Activated naive CD8-positive, alpha-beta T cell treated with anti-CD3 and anti-CD28 coated beads, Interleukin-2, amount 10 ng/mL, durations not matched to agents 7 days and 5 days (primary cell): ENCODE results near the gene IDH1. TPM values are rescaled to one million over a fixed set of nuclear protein-coding genes. Genes with fewer than 3 reads are reported as not detected.

Source experiments
- ATAC-seq: fragments of 150-1000 bp; cut with Tn5 transposase; one replicate; pipeline ENCODE4 v1.10.0; 2021; ENCODE audit warnings: low read depth, moderate library complexity
- POLR2A ChIA-PET: fragments of 350-600 bp; sonication (Branson Sonifier 250); formaldehyde crosslinking; loops from one replicate; lab custom pipeline; 2021; ENCODE audit warnings: antibody characterized with exemption; lab: Charles Lee
- DNase-seq: peaks from one replicate; pipeline ENCODE4 v3.0.0; 2021
- H3K27ac Mint-ChIP-seq: one replicate; pipeline ENCODE4 v1.8.0; 2022; ENCODE audit warnings: mild to moderate bottlenecking, mixed read lengths
- H3K27me3 Mint-ChIP-seq: one replicate; pipeline ENCODE4 v1.8.0; 2022; ENCODE audit warnings: mild to moderate bottlenecking, moderate library complexity, mixed read lengths
- H3K36me3 Mint-ChIP-seq: one replicate; pipeline ENCODE4 v1.8.0; 2021; ENCODE audit warnings: mild to moderate bottlenecking, mixed read lengths
- H3K4me1 Mint-ChIP-seq: one replicate; pipeline ENCODE4 v1.8.0; 2021; ENCODE audit warnings: mixed read lengths
- H3K4me3 Mint-ChIP-seq: one replicate; pipeline ENCODE4 v1.8.0; 2022; ENCODE audit warnings: mild to moderate bottlenecking, moderate library complexity, mixed read lengths
- H3K9me3 Mint-ChIP-seq: one replicate; pipeline ENCODE4 v1.8.0; 2021; ENCODE audit warnings: mixed read lengths
- total RNA-seq, 2 experiments: library from RNA; stranded (reverse); gene quantifications; one replicate each; pipeline ENCODE4 v1.2.3, GENCODE V29; 2021

Gene IDH1
- total RNA-seq, 2 experiments from 2014 or later = 29.5 to 30.0 TPM

DNA sequence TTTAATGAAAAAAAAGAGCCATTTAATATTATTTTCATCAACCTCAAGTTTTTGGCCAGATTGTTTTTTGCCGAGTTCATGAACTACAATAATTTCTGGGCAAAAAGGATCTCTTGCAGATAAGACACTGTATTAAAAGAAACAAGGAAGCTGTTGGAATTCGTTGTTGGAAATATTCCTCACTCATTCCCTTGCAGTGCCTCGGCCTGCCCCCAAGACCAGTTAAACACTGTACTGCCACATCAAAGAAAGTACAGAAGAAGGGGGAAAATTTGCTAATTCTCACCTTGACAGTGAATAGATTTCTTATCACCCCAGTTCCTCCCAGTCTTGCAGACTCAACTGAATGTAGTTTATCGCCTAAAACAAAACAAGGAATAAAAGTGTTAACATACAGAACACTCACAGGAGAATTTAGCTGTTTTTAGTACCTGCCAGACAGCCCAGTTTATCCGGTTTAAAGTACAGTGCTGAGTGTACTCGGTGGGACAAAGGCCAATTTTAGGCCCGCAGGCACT, 1.2 kb downstream of the IDH1 start:
- H3K36me3 Mint-ChIP-seq = peaks cover 21% of the 10 kb centered on the region
- DNase-seq (no peak), ATAC-seq (no peak)
- POLR2A ChIA-PET = interaction anchor here (0.6 to 2.9 kb wide), 4 partner anchors 12 to 723 kb away, joined by 3 to 32 read pairs (median 4); partner anchors contain the start of genes CREB1 and PIKFYVE
- peak overlapping the region; percentile 32 for H3K27ac Mint-ChIP-seq
- H3K4me3 Mint-ChIP-seq = peak overlapping the region; percentile 97
- H3K27me3 Mint-ChIP-seq = no peaks in the 10 kb centered on the region
- H3K9me3 Mint-ChIP-seq = no peaks in the 10 kb centered on the region
- H3K4me1 Mint-ChIP-seq = peaks cover 30% of the 10 kb centered on the region

- DNase-seq = no peak
- POLR2A ChIA-PET = no interaction called here
- H3K4me1 Mint-ChIP-seq = peaks cover 30% of the 10 kb centered on the region
- peaks cover 25% of the 10 kb centered on the region for H3K36me3 Mint-ChIP-seq
- ATAC-seq = no peak
- H3K9me3 Mint-ChIP-seq = no peaks in the 10 kb centered on the region
- H3K27ac Mint-ChIP-seq = no peak overlapping the region
- H3K27me3 Mint-ChIP-seq = no peaks in the 10 kb centered on the region
- peak overlapping the region; percentile 97 for H3K4me3 Mint-ChIP-seq
Observed at GRCh38 chr2:208252716-208253492, 2.0 kb downstream of the IDH1 start.

DNA sequence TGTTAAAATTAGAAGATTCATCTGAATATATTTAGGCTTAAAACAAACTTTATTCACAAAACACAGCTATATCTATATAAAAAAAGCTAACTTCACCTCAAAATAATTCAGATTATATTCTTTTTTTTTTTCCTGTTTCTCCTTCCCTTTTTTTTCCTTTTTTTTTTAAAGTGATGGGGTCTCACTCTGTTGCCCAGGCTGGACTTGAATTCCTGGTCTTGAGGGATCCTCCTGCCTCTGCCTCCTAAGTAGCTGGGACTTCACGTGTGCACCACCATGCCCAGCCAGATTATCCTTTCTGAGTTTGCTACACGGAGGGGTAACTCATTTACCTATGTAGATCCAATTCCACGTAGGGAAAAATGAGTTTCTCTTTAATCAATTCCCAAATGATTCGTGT, 3.8 kb downstream of the IDH1 start:
- no peak for ATAC-seq
- Mint-ChIP-seq H3K4me1 (peaks cover 25% of the 10 kb centered on the region), H3K9me3 (no peaks in the 10 kb centered on the region), H3K27ac (no peak overlapping the region), H3K4me3 (no peak overlapping the region), H3K36me3 (peaks cover 30% of the 10 kb centered on the region), H3K27me3 (no peaks in the 10 kb centered on the region)
- no peak for DNase-seq
- POLR2A ChIA-PET = no interaction called here

DNA sequence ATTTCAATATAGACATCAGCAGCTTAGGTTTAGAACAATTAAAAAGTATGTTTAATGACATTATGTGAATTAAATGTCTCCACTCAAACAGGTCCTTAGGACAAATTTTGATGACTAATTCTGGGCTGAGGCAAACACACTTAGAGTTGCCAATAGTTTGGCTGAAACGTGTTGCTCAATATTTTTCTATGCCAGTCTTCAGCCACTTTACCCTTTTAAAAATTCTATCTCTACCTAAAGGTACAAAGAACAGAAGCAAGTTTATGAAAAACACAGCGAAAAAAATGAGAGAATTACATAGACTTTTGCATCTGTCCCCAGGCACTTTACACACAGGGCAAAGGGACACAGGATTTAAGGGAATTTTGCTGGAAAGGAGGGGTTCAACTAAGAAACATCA, 4.5 kb downstream of the IDH1 start:
- POLR2A ChIA-PET = no interaction called here
- peaks cover 22% of the 10 kb centered on the region for H3K4me1 Mint-ChIP-seq

DNA sequence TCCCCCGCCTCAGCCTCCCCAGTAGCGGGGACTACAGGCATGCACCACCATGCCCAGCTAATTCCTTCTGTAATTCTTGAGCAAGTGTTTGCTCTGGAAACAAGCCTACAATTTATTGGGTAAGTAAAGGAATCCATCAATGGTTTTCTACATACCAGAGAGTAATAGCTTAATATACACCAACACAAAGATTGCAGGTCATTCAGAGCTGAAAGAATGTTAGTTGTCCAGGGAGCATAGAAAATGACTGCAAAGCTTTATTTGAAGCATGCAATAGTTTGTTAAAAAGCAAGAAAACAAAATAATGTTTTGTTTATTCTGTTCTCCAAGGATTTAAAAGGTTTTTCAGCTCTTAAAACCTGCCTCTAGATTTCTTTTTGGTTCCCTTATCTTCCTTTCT, 5.6 kb downstream of the IDH1 start:
- ATAC-seq = no peak
- H3K27ac Mint-ChIP-seq = no peak overlapping the region
- H3K4me3 Mint-ChIP-seq = no peak overlapping the region
- H3K27me3 Mint-ChIP-seq = no peaks in the 10 kb centered on the region
- H3K36me3 Mint-ChIP-seq = peaks cover 37% of the 10 kb centered on the region
- no peaks in the 10 kb centered on the region for H3K9me3 Mint-ChIP-seq
- DNase-seq = no peak
- H3K4me1 Mint-ChIP-seq = peaks cover 22% of the 10 kb centered on the region
- POLR2A ChIA-PET = no interaction called here

More for the DNA sequence above, 4.5 kb downstream of the IDH1 start:
- Mint-ChIP-seq H3K9me3 (no peaks in the 10 kb centered on the region), H3K27ac (no peak overlapping the region), H3K27me3 (no peaks in the 10 kb centered on the region), H3K4me3 (no peak overlapping the region), H3K36me3 (peaks cover 32% of the 10 kb centered on the region)
- DNase-seq (no peak), ATAC-seq (no peak)

GRCh38 chr2:208248601-208249000, 6.3 kb downstream of the IDH1 start:
- peaks cover 35% of the 10 kb centered on the region for H3K36me3 Mint-ChIP-seq
- no peak overlapping the region for H3K27ac Mint-ChIP-seq
- no peaks in the 10 kb centered on the region for H3K9me3 Mint-ChIP-seq
- no peak for ATAC-seq
- H3K4me3 Mint-ChIP-seq = no peak overlapping the region
- H3K4me1 Mint-ChIP-seq = peaks cover 18% of the 10 kb centered on the region
- no peak for DNase-seq
- H3K27me3 Mint-ChIP-seq = no peaks in the 10 kb centered on the region
- POLR2A ChIA-PET = interaction anchor here (0.6 kb wide), 1 partner anchor 10 kb away, joined by 3 read pairs; no protein-coding TSS in a partner anchor

DNA sequence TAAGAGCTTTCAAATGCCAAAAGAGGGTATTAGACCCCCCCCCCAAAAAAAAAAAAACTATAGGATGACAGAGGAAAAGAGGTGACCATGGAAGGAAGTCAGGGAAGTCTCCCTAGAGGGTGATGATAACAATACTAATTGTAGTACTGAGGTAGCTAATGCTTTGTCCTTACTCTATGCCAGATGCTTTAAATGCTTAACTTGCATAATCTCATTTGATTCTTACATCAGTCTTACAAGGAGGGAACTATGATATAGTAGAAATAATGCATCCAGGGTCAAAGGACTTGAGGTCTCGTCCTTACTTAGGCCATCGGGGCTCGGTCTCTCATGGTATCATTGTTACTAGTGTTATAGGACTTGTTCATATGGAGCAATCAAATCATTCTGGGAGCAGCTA, 9.1 kb downstream of the IDH1 start:
- DNase-seq (no peak), ATAC-seq (no peak)
- H3K4me1 Mint-ChIP-seq = peaks cover 6% of the 10 kb centered on the region
- no peak overlapping the region for H3K4me3 Mint-ChIP-seq
- H3K27me3 Mint-ChIP-seq = no peaks in the 10 kb centered on the region
- POLR2A ChIA-PET = no interaction called here
- no peak overlapping the region for H3K27ac Mint-ChIP-seq
- H3K9me3 Mint-ChIP-seq = no peaks in the 10 kb centered on the region
- H3K36me3 Mint-ChIP-seq = peaks cover 27% of the 10 kb centered on the region

DNA sequence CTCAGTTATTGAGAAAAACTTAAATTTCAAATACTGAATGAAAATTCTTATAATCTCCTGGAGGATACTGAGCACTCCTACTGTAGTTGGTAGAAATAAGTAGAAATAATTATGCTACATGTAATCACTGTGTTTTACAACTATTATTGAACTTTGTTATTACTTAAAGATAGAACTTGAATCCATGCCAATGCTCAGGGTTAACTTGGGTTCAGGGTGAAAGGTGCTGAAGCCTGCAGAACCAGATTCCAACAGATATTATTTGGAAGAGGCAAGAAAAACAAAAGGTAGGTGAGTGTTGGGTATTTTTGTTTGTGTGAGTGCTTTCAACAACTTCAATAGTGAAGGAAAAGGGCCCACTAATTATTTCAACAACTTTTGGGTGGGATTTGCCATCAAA, 10.4 kb downstream of the IDH1 start:
- Mint-ChIP-seq H3K36me3 (peaks cover 23% of the 10 kb centered on the region), H3K27me3 (no peaks in the 10 kb centered on the region), H3K4me1 (no peaks in the 10 kb centered on the region), H3K4me3 (no peak overlapping the region), H3K27ac (no peak overlapping the region), H3K9me3 (no peaks in the 10 kb centered on the region)
- POLR2A ChIA-PET = no interaction called here
- no peak for DNase-seq
- ATAC-seq = no peak

DNA sequence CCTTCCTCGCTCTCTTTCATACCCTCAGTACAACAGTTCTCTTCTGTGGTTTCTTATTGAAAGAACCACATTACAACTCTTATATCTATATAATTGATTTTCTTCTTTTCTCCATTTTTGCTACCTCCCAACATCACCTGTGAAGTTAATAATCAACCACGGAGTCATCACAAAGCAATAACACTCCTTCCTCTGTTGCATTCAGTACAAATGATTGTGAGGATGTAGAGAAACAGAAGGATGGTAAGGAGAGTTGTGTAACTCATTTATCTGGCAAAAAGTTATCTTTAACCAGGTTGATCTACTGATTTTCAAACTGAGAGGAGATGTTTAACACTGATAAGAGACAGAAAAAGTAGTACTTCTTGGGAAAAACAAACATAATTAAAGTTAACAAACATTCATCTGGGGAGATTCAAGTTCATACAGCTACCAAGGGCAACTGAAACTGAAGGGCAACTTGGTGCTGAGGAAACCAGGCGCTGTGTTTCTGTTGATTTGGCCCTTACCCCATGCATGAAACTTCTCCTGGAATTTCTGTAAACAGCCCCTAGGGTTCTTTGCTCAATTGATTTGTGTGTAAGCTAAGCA, 14.2 kb downstream of the IDH1 start:
- H3K4me1 Mint-ChIP-seq = no peaks in the 10 kb centered on the region
- POLR2A ChIA-PET = interaction anchor here (0.7 kb wide), 1 partner anchor 105 kb away, joined by 3 read pairs; no protein-coding TSS in a partner anchor
- no peak overlapping the region for H3K27ac Mint-ChIP-seq
- no peaks in the 10 kb centered on the region for H3K27me3 Mint-ChIP-seq
- H3K9me3 Mint-ChIP-seq = no peaks in the 10 kb centered on the region
- no peak overlapping the region for H3K4me3 Mint-ChIP-seq
- ATAC-seq (no peak), DNase-seq (no peak)
- peaks cover 31% of the 10 kb centered on the region for H3K36me3 Mint-ChIP-seq

DNA sequence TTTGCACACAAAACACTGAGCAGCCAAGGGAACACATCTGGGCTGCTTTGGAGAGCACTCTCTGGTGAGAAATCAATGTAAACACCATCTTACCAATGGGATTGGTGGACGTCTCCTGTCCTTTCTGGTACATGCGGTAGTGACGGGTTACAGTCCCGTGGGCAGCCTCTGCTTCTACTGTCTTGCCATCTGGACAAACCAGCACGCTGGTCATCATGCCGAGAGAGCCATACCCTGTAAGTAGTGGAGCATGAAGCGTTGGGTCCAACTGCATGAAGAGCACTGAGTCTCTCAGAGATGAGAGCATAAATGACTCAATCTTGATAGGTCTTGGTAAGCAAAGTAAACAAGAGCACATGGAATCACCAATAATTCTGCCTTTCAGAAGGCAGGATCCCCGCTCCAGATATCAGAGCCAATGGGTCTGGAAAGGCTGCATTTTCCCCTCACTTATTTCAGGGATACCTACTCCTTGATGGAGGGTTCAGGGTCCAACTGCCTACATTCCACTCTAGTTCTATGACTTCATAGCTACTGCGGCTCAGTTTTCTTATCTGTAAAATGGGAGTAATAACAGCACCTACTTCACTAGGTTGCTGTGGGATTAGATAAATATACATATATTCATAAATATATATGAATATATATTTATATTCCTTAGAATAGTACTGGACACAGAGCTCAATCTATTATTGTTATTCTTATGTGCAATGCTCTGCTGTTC, 14.9 kb downstream of the IDH1 start:
- H3K27me3 Mint-ChIP-seq = no peaks in the 10 kb centered on the region
- H3K27ac Mint-ChIP-seq = no peak overlapping the region
- no peaks in the 10 kb centered on the region for H3K9me3 Mint-ChIP-seq
- DNase-seq = no peak
- no peak for ATAC-seq
- H3K4me1 Mint-ChIP-seq = no peaks in the 10 kb centered on the region
- no peak overlapping the region for H3K4me3 Mint-ChIP-seq
- POLR2A ChIA-PET = no interaction called here
- H3K36me3 Mint-ChIP-seq = peaks cover 38% of the 10 kb centered on the region

DNA sequence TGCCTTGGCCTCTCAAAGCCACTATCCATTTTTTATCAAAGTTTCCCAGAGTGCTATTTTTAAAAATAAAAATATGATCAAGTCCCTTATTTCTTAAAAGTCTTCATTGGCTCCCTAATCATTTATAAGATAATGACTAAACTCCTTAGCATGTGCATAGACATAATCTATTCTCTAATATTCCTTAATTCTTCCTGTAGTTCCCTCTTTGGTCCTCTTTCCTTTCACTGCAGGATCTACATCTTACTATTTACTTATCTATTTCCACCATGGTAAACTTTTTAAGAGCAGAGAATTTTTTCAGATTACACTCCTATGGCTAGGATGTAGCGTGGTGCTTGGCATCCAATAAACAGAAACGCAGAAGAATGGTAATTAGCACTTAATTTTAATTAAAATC, 19.0 kb downstream of the IDH1 start:
- no peak for ATAC-seq
- H3K4me3 Mint-ChIP-seq = no peak overlapping the region
- POLR2A ChIA-PET = no interaction called here
- no peaks in the 10 kb centered on the region for H3K27me3 Mint-ChIP-seq
- H3K36me3 Mint-ChIP-seq = peaks cover 40% of the 10 kb centered on the region
- peaks cover 6% of the 10 kb centered on the region for H3K9me3 Mint-ChIP-seq
- no peak for DNase-seq
- no peaks in the 10 kb centered on the region for H3K4me1 Mint-ChIP-seq
- no peak overlapping the region for H3K27ac Mint-ChIP-seq

DNA sequence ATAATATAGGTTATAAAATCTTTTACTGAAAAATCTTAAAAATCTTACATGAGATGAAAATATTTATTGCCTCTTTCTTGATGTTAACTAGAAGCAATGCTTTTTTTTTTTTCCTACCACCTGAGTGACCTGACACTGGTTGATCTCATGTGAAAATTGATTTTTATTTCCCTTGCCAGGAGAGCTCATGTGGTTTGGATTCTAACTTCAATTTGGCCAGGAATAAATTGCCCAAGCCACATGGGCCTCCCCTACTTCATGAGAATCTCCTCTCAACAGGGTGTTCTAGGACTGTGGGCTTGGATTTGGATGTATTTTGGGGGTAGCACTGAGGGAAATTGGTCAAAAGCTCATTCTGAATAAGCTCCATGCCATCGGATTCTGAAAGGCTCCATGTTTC, 20.1 kb downstream of the IDH1 start:
- ATAC-seq (no peak), DNase-seq (no peak)
- POLR2A ChIA-PET = no interaction called here
- Mint-ChIP-seq H3K9me3 (peaks cover 6% of the 10 kb centered on the region), H3K4me1 (no peaks in the 10 kb centered on the region), H3K36me3 (peaks cover 38% of the 10 kb centered on the region), H3K27me3 (no peaks in the 10 kb centered on the region), H3K4me3 (no peak overlapping the region), H3K27ac (no peak overlapping the region)

- Mint-ChIP-seq H3K27ac (no peak overlapping the region), H3K4me3 (no peak overlapping the region), H3K36me3 (peaks cover 3% of the 10 kb centered on the region), H3K9me3 (peaks cover 7% of the 10 kb centered on the region), H3K27me3 (no peaks in the 10 kb centered on the region), H3K4me1 (no peaks in the 10 kb centered on the region)
- ATAC-seq (no peak), DNase-seq (no peak)
- POLR2A ChIA-PET = no interaction called here
Observed at GRCh38 chr2:208228476-208228875, 26.4 kb downstream of the IDH1 start.
